Karpas-422 (cell line): ENCODE data around the gene FANCM. TPM values are rescaled to one million over a fixed set of nuclear protein-coding genes. Genes with fewer than 3 reads are reported as not detected.
A peak's percentile ranks its signal among the peaks of the same experiment; 100 is the strongest.
"Not testable (repeated sequence)": the region's sequence is repeated elsewhere in the genome, so short reads cannot be mapped to it uniquely, and the experiment has no call there.

Source experiments
- DNase-seq: peaks from one replicate; pipeline ENCODE4 v3.0.0-alpha.2; 2015
- H2AFZ ChIP-seq: fragments of 200-600 bp; sonication (generic); 2 replicates; pipeline ENCODE4 v1.6.1; 2014; ENCODE audit warnings: antibody characterized with exemption, low read length, mixed read lengths
- H3K27ac ChIP-seq: fragments of 200-600 bp; sonication (generic); 2 replicates; pipeline ENCODE4 v1.5.1; 2014; ENCODE audit warnings: mild to moderate bottlenecking, low read length, moderate library complexity
- H3K27me3 ChIP-seq: fragments of 200-600 bp; sonication (generic); 2 replicates; pipeline ENCODE4 v1.6.1; 2014; ENCODE audit warnings: low read length, mixed read lengths
- H3K36me3 ChIP-seq: fragments of 200-600 bp; sonication (generic); 2 replicates; pipeline ENCODE4 v1.6.1; 2014; ENCODE audit warnings: low read length, mixed read lengths; ENCODE audit not compliant: insufficient read depth
- H3K4me1 ChIP-seq: fragments of 200-600 bp; sonication (generic); 2 replicates; pipeline ENCODE4 v1.6.1; 2014; ENCODE audit warnings: mild to moderate bottlenecking, low read length, mixed read lengths
- H3K4me2 ChIP-seq: fragments of 200-600 bp; sonication (generic); 2 replicates; pipeline ENCODE4 v1.6.1; 2014; ENCODE audit warnings: low read length, low read depth, mild to moderate bottlenecking; ENCODE audit not compliant: poor library complexity, severe bottlenecking
- H3K4me3 ChIP-seq: fragments of 200-600 bp; sonication (generic); 2 replicates; pipeline ENCODE4 v1.5.1; 2014; ENCODE audit warnings: mild to moderate bottlenecking, antibody characterized with exemption, low read length, mixed read lengths
- H3K79me2 ChIP-seq: fragments of 200-600 bp; sonication (generic); 2 replicates; pipeline ENCODE4 v1.6.1; 2014; ENCODE audit warnings: mild to moderate bottlenecking, low read length, mixed read lengths
- H3K9ac ChIP-seq: fragments of 200-600 bp; sonication (generic); 2 replicates; pipeline ENCODE4 v1.6.0; 2014; ENCODE audit warnings: low read length
- H3K9me2 ChIP-seq: fragments of 200-600 bp; sonication (generic), shearing (Covaris generic); replicated peaks from 2 replicates; pipeline ENCODE4 v1.6.0; 2014; ENCODE audit warnings: mild to moderate bottlenecking, low read length, moderate library complexity; ENCODE audit not compliant: insufficient read depth
- H3K9me3 ChIP-seq: fragments of 300-700, 200-600 bp; sonication (generic); 2 replicates; pipeline ENCODE4 v1.6.1; 2014; ENCODE audit warnings: low read length, mixed read lengths
- H4K20me1 ChIP-seq: fragments of 200-600 bp; sonication (generic); 2 replicates; pipeline ENCODE4 v1.6.1; 2014; ENCODE audit warnings: mild to moderate bottlenecking, antibody characterized with exemption, low read length, low read depth; ENCODE audit not compliant: insufficient read depth
- total RNA-seq: library from RNA; depleted of rRNA; stranded (reverse); fragments of >200 nt; shearing (Covaris generic); gene quantifications from 2 replicates; pipeline ENCODE4 v1.2.3, GENCODE V29; 2014; ENCODE audit warnings: low replicate concordance

FANCM gene
- total RNA-seq, 1 experiment from 2014 or later = 32.2 TPM

- Histone ChIP-seq H2AFZ (no peak overlapping the region), H3K79me2 (peaks cover 61% of the 10 kb centered on the region), H3K9ac (no peak overlapping the region), H4K20me1 (no peaks in the 10 kb centered on the region), H3K9me2 (no peaks in the 10 kb centered on the region; the same call in 1 of the 2 replicates), H3K27ac (no peak overlapping the region), H3K9me3 (no peaks in the 10 kb centered on the region), H3K36me3 (peaks cover 27% of the 10 kb centered on the region; the same call in 1 of the 2 replicates), H3K27me3 (no peaks in the 10 kb centered on the region), H3K4me3 (no peak overlapping the region), H3K4me2 (no peak overlapping the region), H3K4me1 (no peaks in the 10 kb centered on the region)
- no peak for DNase-seq
Measured at GRCh38 chr14:45194964-45195363, 59.2 kb downstream of the FANCM start.

GRCh38 chr14:45198551-45198950 lies 62.8 kb downstream of the FANCM start:
- Histone ChIP-seq H3K4me1 (no peaks in the 10 kb centered on the region), H3K9ac (no peak overlapping the region), H3K27ac (no peak overlapping the region), H3K9me2 (no peaks in the 10 kb centered on the region), H3K4me2 (no peak overlapping the region), H3K36me3 (peaks cover 50% of the 10 kb centered on the region), H3K4me3 (no peak overlapping the region), H2AFZ (no peak overlapping the region), H3K79me2 (peaks cover 31% of the 10 kb centered on the region), H3K27me3 (no peaks in the 10 kb centered on the region), H4K20me1 (no peaks in the 10 kb centered on the region), H3K9me3 (no peaks in the 10 kb centered on the region)
- DNase-seq = no peak

DNA sequence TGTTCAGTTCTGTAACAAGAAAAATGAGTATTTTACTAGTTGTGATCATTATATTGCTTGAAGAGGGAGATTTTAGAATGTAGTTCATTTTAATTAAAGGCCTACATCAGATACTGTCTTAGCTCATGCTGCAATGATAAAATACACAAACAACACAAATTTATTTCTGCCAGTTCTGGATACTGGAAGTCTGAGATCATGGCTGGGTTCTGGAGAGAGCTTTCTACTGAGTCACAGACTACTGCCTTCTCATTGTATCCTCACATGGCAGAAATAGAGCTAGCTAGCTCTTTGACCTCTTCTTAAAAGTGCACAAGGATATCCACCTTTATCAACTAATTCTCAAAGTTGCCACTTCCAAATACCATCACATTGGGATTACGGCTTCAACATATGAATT lies 63.5 kb downstream of the FANCM start:
- H3K27ac ChIP-seq = no peak overlapping the region
- H3K9ac ChIP-seq = no peak overlapping the region
- no peak overlapping the region for H3K4me2 ChIP-seq
- no peak overlapping the region for H2AFZ ChIP-seq
- H3K9me2 ChIP-seq = no peaks in the 10 kb centered on the region
- H3K4me1 ChIP-seq = no peaks in the 10 kb centered on the region
- H3K9me3 ChIP-seq = no peaks in the 10 kb centered on the region
- H3K27me3 ChIP-seq = no peaks in the 10 kb centered on the region
- no peak overlapping the region for H3K4me3 ChIP-seq
- DNase-seq = no peak
- H4K20me1 ChIP-seq = no peaks in the 10 kb centered on the region
- H3K36me3 ChIP-seq = peaks cover 55% of the 10 kb centered on the region
- H3K79me2 ChIP-seq = peaks cover 27% of the 10 kb centered on the region

GRCh38 chr14:45201905-45202304 lies 66.2 kb downstream of the FANCM start:
- Histone ChIP-seq H3K9me3 (no peaks in the 10 kb centered on the region), H4K20me1 (no peaks in the 10 kb centered on the region), H3K79me2 (peaks cover 11% of the 10 kb centered on the region), H3K4me3 (no peak overlapping the region), H3K9me2 (no peaks in the 10 kb centered on the region), H2AFZ (no peak overlapping the region), H3K9ac (no peak overlapping the region), H3K27me3 (no peaks in the 10 kb centered on the region), H3K4me1 (no peaks in the 10 kb centered on the region), H3K36me3 (peaks cover 63% of the 10 kb centered on the region), H3K4me2 (no peak overlapping the region), H3K27ac (no peak overlapping the region)
- DNase-seq = peak; percentile 75

- H3K9me3 ChIP-seq = no peaks in the 10 kb centered on the region
- no peak overlapping the region for H2AFZ ChIP-seq
- no peak overlapping the region for H3K27ac ChIP-seq
- no peaks in the 10 kb centered on the region for H3K9me2 ChIP-seq
- H3K27me3 ChIP-seq = no peaks in the 10 kb centered on the region
- no peak for DNase-seq
- no peak overlapping the region for H3K4me3 ChIP-seq
- H3K79me2 ChIP-seq = peaks cover 17% of the 10 kb centered on the region
- H3K4me1 ChIP-seq = no peaks in the 10 kb centered on the region
- no peak overlapping the region for H3K4me2 ChIP-seq
- peaks cover 74% of the 10 kb centered on the region for H3K36me3 ChIP-seq
- H4K20me1 ChIP-seq = no peaks in the 10 kb centered on the region
- H3K9ac ChIP-seq = no peak overlapping the region
Measured at GRCh38 chr14:45204241-45204640, 68.5 kb downstream of the FANCM start.

GRCh38 chr14:45210159-45210558 lies 74.4 kb downstream of the FANCM start:
- no peak overlapping the region for H3K4me2 ChIP-seq
- H3K9me2 ChIP-seq = no peaks in the 10 kb centered on the region
- H3K27ac ChIP-seq = no peak overlapping the region
- no peaks in the 10 kb centered on the region for H3K4me1 ChIP-seq
- peaks cover 78% of the 10 kb centered on the region for H3K36me3 ChIP-seq
- H3K9ac ChIP-seq = no peak overlapping the region
- H2AFZ ChIP-seq = no peak overlapping the region
- no peak for DNase-seq
- peaks cover 27% of the 10 kb centered on the region for H3K79me2 ChIP-seq
- H4K20me1 ChIP-seq = no peaks in the 10 kb centered on the region
- no peaks in the 10 kb centered on the region for H3K9me3 ChIP-seq
- H3K4me3 ChIP-seq = no peak overlapping the region
- no peaks in the 10 kb centered on the region for H3K27me3 ChIP-seq

GRCh38 chr14:45211295-45211694 lies 75.6 kb downstream of the FANCM start:
- H3K4me3 ChIP-seq = no peak overlapping the region
- no peaks in the 10 kb centered on the region for H3K9me2 ChIP-seq
- H3K79me2 ChIP-seq = peaks cover 26% of the 10 kb centered on the region
- peaks cover 75% of the 10 kb centered on the region for H3K36me3 ChIP-seq
- no peak overlapping the region for H2AFZ ChIP-seq
- H3K27ac ChIP-seq = no peak overlapping the region
- DNase-seq = no peak
- H4K20me1 ChIP-seq = no peaks in the 10 kb centered on the region
- H3K9me3 ChIP-seq = no peaks in the 10 kb centered on the region
- no peaks in the 10 kb centered on the region for H3K4me1 ChIP-seq
- H3K27me3 ChIP-seq = no peaks in the 10 kb centered on the region
- no peak overlapping the region for H3K4me2 ChIP-seq
- no peak overlapping the region for H3K9ac ChIP-seq

DNA sequence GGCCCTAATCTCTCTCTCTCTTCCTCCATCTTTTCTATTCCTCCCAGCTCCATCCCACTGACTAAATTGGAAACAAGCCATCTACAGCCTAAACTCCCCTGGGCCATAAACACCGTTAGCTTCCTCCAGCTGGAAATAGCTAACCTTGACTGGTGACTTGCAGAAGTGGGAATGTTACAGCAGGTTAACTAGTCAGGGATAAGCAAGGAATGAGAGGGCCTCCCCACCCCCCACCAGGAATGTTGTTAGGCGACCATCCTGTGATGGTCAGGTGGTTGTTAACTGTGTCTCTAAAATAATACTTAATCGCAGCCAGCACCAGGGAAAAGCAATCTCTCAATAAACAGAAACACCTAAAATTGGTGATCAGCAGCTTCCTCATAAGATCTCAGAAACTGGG lies 76.5 kb downstream of the FANCM start:
- H3K27me3 ChIP-seq = no peaks in the 10 kb centered on the region
- H3K4me2 ChIP-seq = no peak overlapping the region
- no peak overlapping the region for H3K9ac ChIP-seq
- H3K27ac ChIP-seq = no peak overlapping the region
- peaks cover 27% of the 10 kb centered on the region for H3K79me2 ChIP-seq
- no peak overlapping the region for H3K4me3 ChIP-seq
- no peak overlapping the region for H2AFZ ChIP-seq
- no peaks in the 10 kb centered on the region for H3K4me1 ChIP-seq
- no peaks in the 10 kb centered on the region for H3K9me2 ChIP-seq
- no peak for DNase-seq
- H3K36me3 ChIP-seq = peaks cover 75% of the 10 kb centered on the region
- H3K9me3 ChIP-seq = no peaks in the 10 kb centered on the region
- no peaks in the 10 kb centered on the region for H4K20me1 ChIP-seq

GRCh38 chr14:45213716-45214115 lies 78.0 kb downstream of the FANCM start:
- not testable (repeated sequence) for H4K20me1 ChIP-seq

More at GRCh38 chr14:45213716-45214115, 78.0 kb downstream of the FANCM start:
- not testable (repeated sequence) for H2AFZ ChIP-seq, H3K9ac ChIP-seq, H3K9me2 ChIP-seq, H3K4me1 ChIP-seq, H3K4me3 ChIP-seq, DNase-seq, H3K27me3 ChIP-seq, H3K4me2 ChIP-seq, H3K27ac ChIP-seq, H3K9me3 ChIP-seq
- peaks cover 74% of the 10 kb centered on the region for H3K36me3 ChIP-seq
- H3K79me2 ChIP-seq = peaks cover 30% of the 10 kb centered on the region
